Fibroblast of lung (primary cell): ENCODE data around the gene MEF2A. TPM values are rescaled to one million over a fixed set of nuclear protein-coding genes. Genes with fewer than 3 reads are reported as not detected.
"Not testable (repeated sequence)": the region's sequence is repeated elsewhere in the genome, so short reads cannot be mapped to it uniquely, and the experiment has no call there.

Source experiments
- DNase-seq, 2 donors: peaks; one replicate each; pipeline versions ENCODE4 v3.0.0 to v3.0.0-alpha.2; 2010; ENCODE audit warnings: low read depth in 2 of 2
- H2AFZ ChIP-seq: 2 replicates; pipeline ENCODE4 v1.5.1; 2012; ENCODE audit warnings: low read length, control low read depth, inconsistent platforms
- H3K27ac ChIP-seq: 2 replicates; pipeline ENCODE4 v1.5.1; 2011; ENCODE audit warnings: low read length, control low read depth; ENCODE audit not compliant: insufficient read depth
- H3K27me3 ChIP-seq: 2 replicates; pipeline ENCODE4 v1.5.1; 2011; ENCODE audit warnings: mild to moderate bottlenecking, low read length; ENCODE audit not compliant: control insufficient read depth, insufficient read depth
- H3K36me3 ChIP-seq: 2 replicates; pipeline ENCODE4 v1.5.1; 2011; ENCODE audit warnings: low read length; ENCODE audit not compliant: control insufficient read depth, insufficient read depth
- H3K4me1 ChIP-seq: 2 replicates; pipeline ENCODE4 v1.5.1; 2011; ENCODE audit warnings: low read length; ENCODE audit not compliant: control insufficient read depth, insufficient read depth; ENCODE audit errors: extremely low read depth
- H3K4me2 ChIP-seq: 2 replicates; pipeline ENCODE4 v1.5.1; 2011; ENCODE audit warnings: low read length, control low read depth; ENCODE audit not compliant: insufficient read depth; ENCODE audit errors: extremely low read depth
- H3K4me3 ChIP-seq, 4 experiments: fragments of 200-600 bp in 1 of 4; sonication (generic) in 1 of 4; replicated peaks in 1 of 4; 2 replicates each; pipeline ENCODE4 v1.5.1; 2011 to 2016; ENCODE audit warnings: low read length in 4 of 4, low read depth in 3 of 4, mild to moderate bottlenecking in 3 of 4, control low read depth in 2 of 4, inconsistent platforms in 1 of 4, mixed read lengths in 1 of 4; ENCODE audit not compliant: insufficient read depth in 1 of 4; ENCODE audit errors: control extremely low read depth in 1 of 4
- H3K79me2 ChIP-seq: 2 replicates; pipeline ENCODE4 v1.5.1; 2012; ENCODE audit warnings: mild to moderate bottlenecking, low read length, inconsistent platforms; ENCODE audit not compliant: control insufficient read depth, insufficient read depth
- H3K9ac ChIP-seq: 2 replicates; pipeline ENCODE4 v1.5.1; 2011; ENCODE audit warnings: mild to moderate bottlenecking, low read length, control low read depth; ENCODE audit not compliant: insufficient read depth
- H3K9me3 ChIP-seq: 2 replicates; pipeline ENCODE4 v1.5.1; 2012; ENCODE audit warnings: low read depth, low read length; ENCODE audit not compliant: control insufficient read depth, insufficient read depth
- H4K20me1 ChIP-seq: 2 replicates; pipeline ENCODE4 v1.5.1; 2011; ENCODE audit warnings: low read length; ENCODE audit not compliant: control insufficient read depth, insufficient read depth; ENCODE audit errors: extremely low read depth
- EZH2 ChIP-seq: IDR thresholded peaks from 2 replicates; pipeline ENCODE4 v1.5.1; 2012; ENCODE audit warnings: low read length, control low read depth, mild to moderate bottlenecking; ENCODE audit errors: missing control alignments
- polyA plus RNA-seq, 2 donors: library from polyadenylated mRNA; depleted of rRNA in 1 of 2; stranded (reverse) in 1 of 2; unstranded in 1 of 2; fragments of >200 nt; gene quantifications; 2 replicates each; pipeline ENCODE4 v1.2.1, GENCODE V29; 2011 to 2012; ENCODE audit warnings: missing spikeins in 1 of 2
- total RNA-seq: library from RNA; depleted of rRNA; stranded (reverse); fragments of >200 nt; gene quantifications from 2 replicates; pipeline ENCODE4 v1.2.1, GENCODE V29; 2014
- TF ChIP-seq, protein P1 (sequence below), 2 donors: IDR thresholded peaks in 1 of 2; conservative IDR thresholded peaks in 1 of 2; 1 replicate in 1 of 2; 2 replicates in 1 of 2; pipeline ENCODE4 v1.5.1; 2011 to 2012; ENCODE audit warnings: low read length in 2 of 2, control low read depth in 1 of 2, inconsistent platforms in 1 of 2, low read depth in 1 of 2, mild to moderate bottlenecking in 1 of 2

MEF2A gene
- total and polyA plus RNA-seq, 2 donors (not counting 1 experiment from before 2014, with no cell fraction given), result 24.6 to 40.4 TPM

DNA sequence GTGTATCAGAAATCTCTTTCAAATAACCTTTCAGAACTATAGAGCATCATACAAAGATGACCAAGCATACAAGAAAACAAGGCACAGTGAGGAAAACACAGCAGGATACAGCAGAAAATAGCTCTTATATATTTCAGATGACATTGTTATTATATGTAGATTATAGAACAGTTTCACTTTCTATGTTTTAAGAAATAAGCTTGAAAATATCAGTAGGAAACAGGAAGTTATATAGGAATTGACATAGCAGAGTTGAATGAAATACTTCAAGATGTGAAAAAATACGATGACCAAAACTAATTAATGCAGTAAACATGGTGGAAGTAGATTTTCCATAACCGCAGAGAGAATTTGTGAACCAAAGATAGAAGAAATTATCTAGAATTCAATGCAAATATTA lies 92.2 kb downstream of the MEF2A start:
- H3K4me2 ChIP-seq, result no peak overlapping the region
- no peak for DNase-seq
- no peak overlapping the region for H3K9ac ChIP-seq
- H3K27ac ChIP-seq, result no peak overlapping the region
- no peaks in the 10 kb centered on the region for H3K4me1 ChIP-seq
- no peak for TF ChIP-seq EZH2
- TF ChIP-seq, protein P1, sequence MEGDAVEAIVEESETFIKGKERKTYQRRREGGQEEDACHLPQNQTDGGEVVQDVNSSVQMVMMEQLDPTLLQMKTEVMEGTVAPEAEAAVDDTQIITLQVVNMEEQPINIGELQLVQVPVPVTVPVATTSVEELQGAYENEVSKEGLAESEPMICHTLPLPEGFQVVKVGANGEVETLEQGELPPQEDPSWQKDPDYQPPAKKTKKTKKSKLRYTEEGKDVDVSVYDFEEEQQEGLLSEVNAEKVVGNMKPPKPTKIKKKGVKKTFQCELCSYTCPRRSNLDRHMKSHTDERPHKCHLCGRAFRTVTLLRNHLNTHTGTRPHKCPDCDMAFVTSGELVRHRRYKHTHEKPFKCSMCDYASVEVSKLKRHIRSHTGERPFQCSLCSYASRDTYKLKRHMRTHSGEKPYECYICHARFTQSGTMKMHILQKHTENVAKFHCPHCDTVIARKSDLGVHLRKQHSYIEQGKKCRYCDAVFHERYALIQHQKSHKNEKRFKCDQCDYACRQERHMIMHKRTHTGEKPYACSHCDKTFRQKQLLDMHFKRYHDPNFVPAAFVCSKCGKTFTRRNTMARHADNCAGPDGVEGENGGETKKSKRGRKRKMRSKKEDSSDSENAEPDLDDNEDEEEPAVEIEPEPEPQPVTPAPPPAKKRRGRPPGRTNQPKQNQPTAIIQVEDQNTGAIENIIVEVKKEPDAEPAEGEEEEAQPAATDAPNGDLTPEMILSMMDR (conservative IDR thresholded peaks at IDR 0.05 in 1 of 2, IDR thresholded peaks at IDR 0.05 in 1 of 2; ENCODE audit: low read depth in 1 of 2, low read length in 2 of 2), result no peak
- no peaks in the 10 kb centered on the region for H4K20me1 ChIP-seq
- no peaks in the 10 kb centered on the region for H3K27me3 ChIP-seq
- no peak overlapping the region for H3K4me3 ChIP-seq
- no peaks in the 10 kb centered on the region for H3K36me3 ChIP-seq
- no peak overlapping the region for H2AFZ ChIP-seq
- no peaks in the 10 kb centered on the region for H3K79me2 ChIP-seq
- H3K9me3 ChIP-seq, result no peaks in the 10 kb centered on the region

GRCh38 chr15:99662903-99663302 lies 97.1 kb downstream of the MEF2A start:
- TF ChIP-seq EZH2, result no peak
- TF ChIP-seq, protein P1 (conservative IDR thresholded peaks at IDR 0.05 in 1 of 2, IDR thresholded peaks at IDR 0.05 in 1 of 2; ENCODE audit: low read depth in 1 of 2, low read length in 2 of 2), result no peak
- Histone ChIP-seq H3K79me2 (no peaks in the 10 kb centered on the region), H3K9me3 (no peaks in the 10 kb centered on the region), H3K9ac (no peak overlapping the region), H2AFZ (no peak overlapping the region), H3K4me3 (no peak overlapping the region), H3K36me3 (no peaks in the 10 kb centered on the region), H3K4me2 (no peak overlapping the region), H3K27ac (no peak overlapping the region), H3K4me1 (no peaks in the 10 kb centered on the region), H4K20me1 (no peaks in the 10 kb centered on the region), H3K27me3 (no peaks in the 10 kb centered on the region)
- DNase-seq, result peak in 1 of 2 donors; percentile 4

DNA sequence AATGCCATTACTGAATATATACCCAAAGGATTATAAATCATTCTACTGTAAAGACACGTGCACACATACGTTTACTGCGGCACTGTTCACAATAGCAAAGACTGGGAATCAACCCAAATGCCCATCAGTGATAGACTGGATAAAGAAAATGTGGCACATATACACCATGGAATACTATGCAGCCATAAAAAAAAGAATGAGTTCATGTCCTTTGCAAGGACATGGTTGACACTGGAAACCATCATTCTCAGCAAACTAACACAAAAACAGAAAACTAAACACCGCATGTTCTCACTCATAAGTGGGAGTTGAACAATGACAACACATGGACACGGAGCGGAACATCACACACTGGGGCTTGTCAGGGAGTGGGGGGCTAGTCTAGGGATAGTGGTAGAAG lies 100.3 kb downstream of the MEF2A start:
- not testable (repeated sequence) for H3K27me3 ChIP-seq, H3K9ac ChIP-seq, H3K79me2 ChIP-seq, H2AFZ ChIP-seq, H3K27ac ChIP-seq, H3K9me3 ChIP-seq, H3K4me3 ChIP-seq, H3K4me1 ChIP-seq, H3K4me2 ChIP-seq, DNase-seq, H4K20me1 ChIP-seq, H3K36me3 ChIP-seq
